ENCODE measurements around the gene NTHL1.

The NTHL1 gene

GRCh38 chr16:2078691-2079090 is 31.1 kb upstream of the NTHL1 start:
- Histone ChIP-seq H3K79me2 (peaks cover 3% of the 10 kb centered on the region), H3K4me1 (no peaks in the 10 kb centered on the region), H3K4me2 (ENCODE audit: low read length) (no peak overlapping the region), H3K9me3 (ENCODE audit: control insufficient read depth, low read length) (no peaks in the 10 kb centered on the region), H3K4me3 (ENCODE audit: low read depth, low read length) (no peak overlapping the region), H3K36me3 (ENCODE audit: control insufficient read depth, insufficient read depth, low read length) (no peaks in the 10 kb centered on the region), H3K27me3 (ENCODE audit: control insufficient read depth, insufficient read depth, low read length) (no peaks in the 10 kb centered on the region), H2AFZ (no peak overlapping the region), H3K9ac (no peak overlapping the region), H3K27ac (no peak overlapping the region)
- TF ChIP-seq CTCF (IDR thresholded peaks at IDR 0.05) = no peak

- no peak overlapping the region for H2AFZ ChIP-seq
- no peak overlapping the region for H3K4me2 ChIP-seq (ENCODE audit: low read length)
- no peaks in the 10 kb centered on the region for H3K36me3 ChIP-seq (ENCODE audit: control insufficient read depth, insufficient read depth, low read length)
- no peak overlapping the region for H3K4me3 ChIP-seq (ENCODE audit: low read depth, low read length)
- H3K9ac ChIP-seq = no peak overlapping the region
- peaks cover 4% of the 10 kb centered on the region for H3K79me2 ChIP-seq
- no peaks in the 10 kb centered on the region for H3K4me1 ChIP-seq
- no peak overlapping the region for H3K27ac ChIP-seq
- TF ChIP-seq CTCF (IDR thresholded peaks at IDR 0.05) = no peak
- H3K27me3 ChIP-seq (ENCODE audit: control insufficient read depth, insufficient read depth, low read length) = no peaks in the 10 kb centered on the region
- no peaks in the 10 kb centered on the region for H3K9me3 ChIP-seq (ENCODE audit: control insufficient read depth, low read length)
Measured at GRCh38 chr16:2078096-2078495, 30.5 kb upstream of the NTHL1 start.

GRCh38 chr16:2077696-2078095 is 30.1 kb upstream of the NTHL1 start:
- H3K4me3 ChIP-seq (ENCODE audit: low read depth, low read length) = no peak overlapping the region
- H3K4me2 ChIP-seq (ENCODE audit: low read length) = no peak overlapping the region
- no peak overlapping the region for H3K9ac ChIP-seq
- H3K27me3 ChIP-seq (ENCODE audit: control insufficient read depth, insufficient read depth, low read length) = no peaks in the 10 kb centered on the region
- H3K4me1 ChIP-seq = no peaks in the 10 kb centered on the region
- no peaks in the 10 kb centered on the region for H3K9me3 ChIP-seq (ENCODE audit: control insufficient read depth, low read length)
- no peak overlapping the region for H3K27ac ChIP-seq
- H3K36me3 ChIP-seq (ENCODE audit: control insufficient read depth, insufficient read depth, low read length) = no peaks in the 10 kb centered on the region
- peaks cover 4% of the 10 kb centered on the region for H3K79me2 ChIP-seq
- TF ChIP-seq CTCF (IDR thresholded peaks at IDR 0.05) = no peak
- H2AFZ ChIP-seq = no peak overlapping the region

GRCh38 chr16:2077016-2077415 is 29.4 kb upstream of the NTHL1 start:
- Histone ChIP-seq H3K4me3 (ENCODE audit: low read depth, low read length) (no peak overlapping the region), H2AFZ (no peak overlapping the region), H3K4me2 (ENCODE audit: low read length) (no peak overlapping the region), H3K27me3 (ENCODE audit: control insufficient read depth, insufficient read depth, low read length) (no peaks in the 10 kb centered on the region), H3K9me3 (ENCODE audit: control insufficient read depth, low read length) (no peaks in the 10 kb centered on the region), H3K4me1 (no peaks in the 10 kb centered on the region), H3K36me3 (ENCODE audit: control insufficient read depth, insufficient read depth, low read length) (no peaks in the 10 kb centered on the region), H3K9ac (no peak overlapping the region), H3K27ac (no peak overlapping the region), H3K79me2 (peaks cover 4% of the 10 kb centered on the region)
- TF ChIP-seq CTCF (IDR thresholded peaks at IDR 0.05) = no peak

- Histone ChIP-seq H3K4me3 (ENCODE audit: low read depth, low read length) (no peak overlapping the region), H3K4me2 (ENCODE audit: low read length) (no peak overlapping the region), H3K9ac (no peak overlapping the region), H3K9me3 (ENCODE audit: control insufficient read depth, low read length) (no peaks in the 10 kb centered on the region), H3K27ac (no peak overlapping the region), H2AFZ (no peak overlapping the region), H3K36me3 (ENCODE audit: control insufficient read depth, insufficient read depth, low read length) (no peaks in the 10 kb centered on the region), H3K79me2 (peaks cover 4% of the 10 kb centered on the region), H3K4me1 (no peaks in the 10 kb centered on the region), H3K27me3 (ENCODE audit: control insufficient read depth, insufficient read depth, low read length) (no peaks in the 10 kb centered on the region)
- TF ChIP-seq CTCF (IDR thresholded peaks at IDR 0.05) = no peak
Measured at GRCh38 chr16:2076072-2076865, 28.6 kb upstream of the NTHL1 start.

Data from parathyroid adenoma (tissue), 2 donors.